HEK293 (cell line): ENCODE data around the gene ZNF429.

Experiments used
- CTCF ChIA-PET: fragments of 350-600 bp; formaldehyde crosslinking; extraction: SDS; loops from one replicate; lab custom pipeline; 2021; ENCODE audit warnings: antibody characterized with exemption; lab: Yijun Ruan, JAX
- POLR2A ChIA-PET: fragments of 300-600 bp; formaldehyde crosslinking; extraction: SDS; loops from one replicate; lab custom pipeline; 2020; ENCODE audit warnings: antibody characterized with exemption, inconsistent platforms; lab: Yijun Ruan, JAX
- H3K27ac ChIP-seq: fragments of 200-500 bp; sonication (Bioruptor generic); 2 replicates; pipeline ENCODE4 v1.5.1; 2014; ENCODE audit warnings: low read depth, low read length, control low read depth, inconsistent platforms; ENCODE audit errors: extremely low read depth
- H3K36me3 ChIP-seq, 2 experiments: fragments of 200-500 bp in 1 of 2; sonication (Bioruptor generic) in 1 of 2; 1 replicate in 1 of 2; 2 replicates in 1 of 2; pipeline ENCODE4 v1.5.1; 2014 to 2017; ENCODE audit warnings: inconsistent platforms in 2 of 2, low read length in 2 of 2; ENCODE audit not compliant: control insufficient read depth in 2 of 2, insufficient read depth in 1 of 2
- H3K4me1 ChIP-seq: fragments of 200-500 bp; sonication (Bioruptor generic); 2 replicates; pipeline ENCODE4 v1.5.1; 2014; ENCODE audit warnings: mild to moderate bottlenecking, low read length, inconsistent platforms; ENCODE audit not compliant: control insufficient read depth, insufficient read depth
- H3K4me3 ChIP-seq: 2 replicates; pipeline ENCODE4 v1.5.1; 2011; ENCODE audit warnings: low read depth, mild to moderate bottlenecking, control low read depth, low read length, moderate library complexity
- H3K9me3 ChIP-seq: fragments of 200-500 bp; sonication (Bioruptor generic); 2 replicates; pipeline ENCODE4 v1.5.1; 2014; ENCODE audit warnings: low read depth, low read length, inconsistent platforms; ENCODE audit not compliant: control insufficient read depth, insufficient read depth
- MEIS1 ChIP-seq: sonication (generic); formaldehyde crosslinking; IDR thresholded peaks from 2 replicates; pipeline ENCODE4 v1.8.1; 2022; ENCODE audit warnings: missing genetic modification reagents, mild to moderate bottlenecking, borderline replicate concordance
- SCRT1 ChIP-seq: fragments of 450-650 bp; formaldehyde crosslinking; IDR thresholded peaks from 2 replicates; pipeline ENCODE4 v1.5.1; 2016; ENCODE audit warnings: missing biosample characterization, missing genetic modification characterization, borderline replicate concordance
- TRIM28 ChIP-seq: IDR thresholded peaks from 2 replicates; pipeline ENCODE4 v1.6.1; 2011; ENCODE audit warnings: low read length, control low read depth, borderline replicate concordance
- YY2 ChIP-seq: fragments of 450-650 bp; formaldehyde crosslinking; IDR thresholded peaks from 2 replicates; pipeline ENCODE4 v1.5.1; 2016; ENCODE audit warnings: missing biosample characterization, missing genetic modification characterization
- ZBTB48 ChIP-seq: fragments of 450-650 bp; formaldehyde crosslinking; IDR thresholded peaks from 2 replicates; pipeline ENCODE4 v1.5.1; 2016; ENCODE audit warnings: missing biosample characterization, missing genetic modification characterization
- ZEB2 ChIP-seq: fragments of 450-650 bp; formaldehyde crosslinking; IDR thresholded peaks from 2 replicates; pipeline ENCODE4 v1.5.1; 2016; ENCODE audit warnings: missing biosample characterization, missing genetic modification characterization
- ZFP41 ChIP-seq: fragments of 450-650 bp; formaldehyde crosslinking; IDR thresholded peaks from 2 replicates; pipeline ENCODE4 v1.5.1; 2016; ENCODE audit warnings: missing biosample characterization, missing genetic modification characterization, borderline replicate concordance
- ZNF10 ChIP-seq: fragments of 450-650 bp; formaldehyde crosslinking; IDR thresholded peaks from 2 replicates; pipeline ENCODE4 v1.5.1; 2017; ENCODE audit warnings: missing biosample characterization, missing genetic modification characterization
- ZNF112 ChIP-seq: fragments of 450-650 bp; formaldehyde crosslinking; IDR thresholded peaks from 2 replicates; pipeline ENCODE4 v1.5.0; 2017; ENCODE audit warnings: missing biosample characterization, missing genetic modification characterization
- ZNF175 ChIP-seq: fragments of 450-650 bp; formaldehyde crosslinking; IDR thresholded peaks from 2 replicates; pipeline ENCODE4 v1.5.1; 2016; ENCODE audit warnings: missing biosample characterization, missing genetic modification characterization
- ZNF19 ChIP-seq: fragments of 450-650 bp; formaldehyde crosslinking; IDR thresholded peaks from 2 replicates; pipeline ENCODE4; 2016; ENCODE audit warnings: missing biosample characterization, missing genetic modification characterization, low read depth
- ZNF2 ChIP-seq: fragments of 450-650 bp; formaldehyde crosslinking; IDR thresholded peaks from 2 replicates; pipeline ENCODE4 v1.5.1; 2016; ENCODE audit warnings: missing biosample characterization, missing genetic modification characterization
- ZNF354C ChIP-seq: fragments of 450-650 bp; formaldehyde crosslinking; IDR thresholded peaks from 2 replicates; pipeline ENCODE4 v1.5.1; 2016; ENCODE audit warnings: missing biosample characterization, missing genetic modification characterization, low read depth, borderline replicate concordance
- ZNF423 ChIP-seq: fragments of 450-650 bp; formaldehyde crosslinking; IDR thresholded peaks from 2 replicates; pipeline ENCODE4 v1.5.1; 2016; ENCODE audit warnings: missing biosample characterization, missing genetic modification characterization
- ZNF473 ChIP-seq: fragments of 450-650 bp; formaldehyde crosslinking; IDR thresholded peaks from 2 replicates; pipeline ENCODE4 v1.5.1; 2017; ENCODE audit warnings: missing biosample characterization, missing genetic modification characterization
- ZNF621 ChIP-seq: fragments of 450-650 bp; formaldehyde crosslinking; IDR thresholded peaks from 2 replicates; pipeline ENCODE4 v1.5.1; 2017; ENCODE audit warnings: missing biosample characterization, missing genetic modification characterization
- ZSCAN23 ChIP-seq: fragments of 450-650 bp; formaldehyde crosslinking; IDR thresholded peaks from 2 replicates; pipeline ENCODE4 v1.5.1; 2016; ENCODE audit warnings: missing biosample characterization, missing genetic modification characterization
- TF ChIP-seq, protein P1 (sequence below): fragments of 450-650 bp; formaldehyde crosslinking; IDR thresholded peaks from 2 replicates; pipeline ENCODE4 v1.5.1; 2016; ENCODE audit warnings: missing biosample characterization, missing genetic modification characterization
- TF ChIP-seq, protein P2 (sequence below): fragments of 450-650 bp; formaldehyde crosslinking; IDR thresholded peaks from 2 replicates; pipeline ENCODE4 v1.5.1; 2016; ENCODE audit warnings: missing biosample characterization, missing genetic modification characterization, low read depth

The ZNF429 gene

DNA sequence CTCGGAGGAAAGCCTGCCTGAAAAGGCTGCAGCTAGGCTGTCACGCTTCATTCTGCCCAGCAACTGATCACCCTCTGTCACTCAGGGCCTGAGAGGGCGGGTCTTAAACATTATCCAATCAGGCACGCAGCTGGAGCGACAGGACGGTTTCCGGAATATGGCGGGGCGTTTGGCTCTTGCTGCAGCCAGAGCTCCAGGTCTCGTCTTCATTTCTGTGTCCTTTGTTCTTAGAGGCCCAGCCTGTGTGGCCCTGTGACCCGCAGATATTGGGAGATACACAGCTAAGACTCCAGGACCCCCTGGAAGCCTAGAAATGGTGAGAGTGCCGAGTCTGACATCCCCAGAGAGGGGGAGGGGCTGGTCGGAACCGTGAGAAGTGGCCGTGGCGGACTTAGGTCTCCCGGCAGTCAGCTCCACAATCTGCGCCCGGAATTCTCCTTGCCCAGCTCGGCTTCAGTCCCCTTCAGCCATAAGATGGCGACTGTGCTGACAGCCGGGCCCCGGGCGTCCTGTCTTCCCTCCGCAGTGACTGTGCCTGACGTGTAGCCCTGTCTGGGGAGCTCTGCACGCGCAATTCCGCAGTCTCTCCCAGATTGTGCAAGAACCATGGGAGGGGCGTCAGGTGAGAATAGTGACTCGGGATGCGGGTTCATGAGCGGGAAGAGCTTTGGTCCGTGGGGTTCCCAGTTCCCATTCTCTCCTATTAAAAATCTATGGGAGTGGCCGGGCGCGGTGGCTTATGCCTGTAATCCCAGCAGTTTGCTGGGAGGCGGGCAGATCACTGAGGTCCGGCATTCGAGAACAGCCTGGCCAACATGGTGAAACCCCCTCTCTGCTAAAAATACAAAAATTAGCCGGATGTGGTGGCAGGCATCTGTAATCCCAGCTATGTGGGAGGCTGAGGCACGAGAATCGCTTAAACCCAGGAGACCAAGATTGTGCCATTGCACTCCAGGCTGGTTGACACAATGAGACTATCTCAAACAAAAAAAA, at the start of gene ZNF429 (continued):
- TF ChIP-seq YY2 (tag by site-specific recombination) (peak; percentile 21; the same call in 1 of the 2 replicates), ZNF2 (tag by site-specific recombination) (no peak), ZEB2 (tag by site-specific recombination) (peak; percentile 34; the same call in 1 of the 2 replicates), ZNF621 (tag by site-specific recombination) (no peak), MEIS1 (CRISPR knock-in tag) (peak; percentile 34; the same call in 1 of the 2 replicates), ZNF10 (peak; percentile 78)

DNA sequence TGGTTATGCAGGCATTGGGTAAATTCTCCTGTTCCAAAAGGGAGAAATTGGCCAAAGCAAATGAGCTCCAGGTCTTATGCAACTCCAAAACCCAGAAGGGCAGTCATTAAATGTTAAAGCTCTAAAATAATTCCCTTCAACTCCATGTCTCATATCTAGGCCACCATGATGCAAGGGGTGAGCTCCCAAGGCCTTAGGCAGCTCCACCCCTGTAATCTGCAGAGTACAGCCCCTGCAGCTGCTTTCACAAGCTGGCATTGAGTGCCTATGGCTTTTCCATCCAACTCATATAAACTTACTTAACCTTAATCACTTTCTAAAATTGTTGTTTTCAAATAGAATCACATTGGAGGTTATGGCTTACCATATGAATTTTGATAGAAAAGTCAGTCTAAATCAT, 44.7 kb upstream of the ZNF429 start:
- POLR2A ChIA-PET = no interaction called here
- no peak for TF ChIP-seq ZNF473 (tag by site-specific recombination)
- no peak for TF ChIP-seq ZNF423 (tag by site-specific recombination)
- TF ChIP-seq, protein P1, sequence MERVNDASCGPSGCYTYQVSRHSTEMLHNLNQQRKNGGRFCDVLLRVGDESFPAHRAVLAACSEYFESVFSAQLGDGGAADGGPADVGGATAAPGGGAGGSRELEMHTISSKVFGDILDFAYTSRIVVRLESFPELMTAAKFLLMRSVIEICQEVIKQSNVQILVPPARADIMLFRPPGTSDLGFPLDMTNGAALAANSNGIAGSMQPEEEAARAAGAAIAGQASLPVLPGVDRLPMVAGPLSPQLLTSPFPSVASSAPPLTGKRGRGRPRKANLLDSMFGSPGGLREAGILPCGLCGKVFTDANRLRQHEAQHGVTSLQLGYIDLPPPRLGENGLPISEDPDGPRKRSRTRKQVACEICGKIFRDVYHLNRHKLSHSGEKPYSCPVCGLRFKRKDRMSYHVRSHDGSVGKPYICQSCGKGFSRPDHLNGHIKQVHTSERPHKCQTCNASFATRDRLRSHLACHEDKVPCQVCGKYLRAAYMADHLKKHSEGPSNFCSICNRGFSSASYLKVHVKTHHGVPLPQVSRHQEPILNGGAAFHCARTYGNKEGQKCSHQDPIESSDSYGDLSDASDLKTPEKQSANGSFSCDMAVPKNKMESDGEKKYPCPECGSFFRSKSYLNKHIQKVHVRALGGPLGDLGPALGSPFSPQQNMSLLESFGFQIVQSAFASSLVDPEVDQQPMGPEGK = no peak
- TF ChIP-seq, protein P2, sequence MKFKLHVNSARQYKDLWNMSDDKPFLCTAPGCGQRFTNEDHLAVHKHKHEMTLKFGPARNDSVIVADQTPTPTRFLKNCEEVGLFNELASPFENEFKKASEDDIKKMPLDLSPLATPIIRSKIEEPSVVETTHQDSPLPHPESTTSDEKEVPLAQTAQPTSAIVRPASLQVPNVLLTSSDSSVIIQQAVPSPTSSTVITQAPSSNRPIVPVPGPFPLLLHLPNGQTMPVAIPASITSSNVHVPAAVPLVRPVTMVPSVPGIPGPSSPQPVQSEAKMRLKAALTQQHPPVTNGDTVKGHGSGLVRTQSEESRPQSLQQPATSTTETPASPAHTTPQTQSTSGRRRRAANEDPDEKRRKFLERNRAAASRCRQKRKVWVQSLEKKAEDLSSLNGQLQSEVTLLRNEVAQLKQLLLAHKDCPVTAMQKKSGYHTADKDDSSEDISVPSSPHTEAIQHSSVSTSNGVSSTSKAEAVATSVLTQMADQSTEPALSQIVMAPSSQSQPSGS = no peak
- no peak for TF ChIP-seq SCRT1
- no peak for TF ChIP-seq TRIM28
- TF ChIP-seq ZFP41 (tag by site-specific recombination) = no peak
- no peak for TF ChIP-seq ZNF354C
- TF ChIP-seq ZSCAN23 = no peak
- TF ChIP-seq ZNF175 = no peak
- TF ChIP-seq ZNF19 (tag by site-specific recombination) = no peak
- no peak for TF ChIP-seq ZBTB48 (tag by site-specific recombination)
- Histone ChIP-seq H3K36me3 (no peaks in the 10 kb centered on the region), H3K27ac (no peak overlapping the region), H3K4me1 (no peaks in the 10 kb centered on the region), H3K4me3 (no peak overlapping the region), H3K9me3 (no peaks in the 10 kb centered on the region)
- CTCF ChIA-PET = no interaction called here

DNA sequence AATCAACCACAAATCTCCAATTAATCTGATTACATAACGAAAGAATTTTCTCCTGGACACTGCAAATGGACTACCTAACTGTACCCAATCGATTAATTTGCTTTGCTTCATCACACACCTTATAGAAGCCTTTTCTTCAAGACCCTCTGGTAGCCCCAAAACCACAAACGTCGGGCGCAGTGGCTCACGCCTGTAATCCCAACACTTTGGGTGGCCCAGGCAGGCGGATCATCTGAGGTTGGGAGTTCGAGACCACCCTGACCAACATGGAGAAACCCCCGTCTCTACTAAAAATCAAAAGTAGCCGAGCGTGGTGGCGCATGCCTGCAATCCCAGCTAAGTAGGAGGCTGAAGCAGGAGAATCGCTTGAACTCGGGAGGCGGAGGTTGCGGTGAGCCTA, 42.9 kb upstream of the ZNF429 start:
- Histone ChIP-seq H3K4me3 (no peak overlapping the region), H3K4me1 (no peaks in the 10 kb centered on the region), H3K36me3 (no peaks in the 10 kb centered on the region), H3K9me3 (no peaks in the 10 kb centered on the region), H3K27ac (no peak overlapping the region)
- ChIA-PET POLR2A (interaction anchor here (1.0 kb wide), 1 partner anchor 12 kb away, joined by 3 read pairs; no protein-coding TSS in a partner anchor), CTCF (no interaction called here)
- no peak for TF ChIP-seq ZNF112 (tag by site-specific recombination)
